Measurements from ENCODE around the gene GH2. TPM values are rescaled to one million over a fixed set of nuclear protein-coding genes. Genes with fewer than 3 reads are reported as not detected.
"Not testable (repeated sequence)": the region's sequence is repeated elsewhere in the genome, so short reads cannot be mapped to it uniquely, and the experiment has no call there.

GH2 gene
- total RNA-seq, 1 donor from 2014 or later: not detected

- H3K27me3 ChIP-seq; H3K36me3 Mint-ChIP-seq; H3F3A ChIP-seq (ENCODE audit: low read depth); H4K20me1 ChIP-seq (ENCODE audit: low read depth); H3K4me1 ChIP-seq; H3K27ac ChIP-seq; H3K4me3 Mint-ChIP-seq; H3K27me3 Mint-ChIP-seq (ENCODE audit: insufficient read depth, low read depth); H3K79me2 ChIP-seq (ENCODE audit: low read depth); H3K36me3 ChIP-seq; H3K9me3 ChIP-seq (ENCODE audit: low read depth); H3K4me3 ChIP-seq; H3K9ac ChIP-seq; H3K27ac Mint-ChIP-seq; H3K9me3 Mint-ChIP-seq; H3K4me1 Mint-ChIP-seq; H3K4me2 ChIP-seq: not testable (repeated sequence)
- DNase-seq (ENCODE audit: low spot score): peak; percentile 58
- H2AFZ ChIP-seq (replicated peaks): peak overlapping the region; percentile 87
- peak; percentile 31 for TF ChIP-seq CTCF (IDR thresholded peaks at IDR 0.05)
Observed at GRCh38 chr17:63881337-63881736, 407 bp downstream of the GH2 start.

- no peak overlapping the region for H3K4me3 Mint-ChIP-seq
- Histone ChIP-seq H3K4me1 (no peaks in the 10 kb centered on the region), H3K36me3 (no peaks in the 10 kb centered on the region), H3K27ac (no peak overlapping the region), H3K27me3 (no peaks in the 10 kb centered on the region), H4K20me1 (ENCODE audit: low read depth) (no peaks in the 10 kb centered on the region), H3K4me3 (no peak overlapping the region), H2AFZ (replicated peaks) (peak overlapping the region; percentile 87), H3K79me2 (ENCODE audit: low read depth) (no peaks in the 10 kb centered on the region), H3F3A (ENCODE audit: low read depth) (peaks cover 4% of the 10 kb centered on the region), H3K4me2 (no peak overlapping the region), H3K9me3 (ENCODE audit: low read depth) (no peaks in the 10 kb centered on the region), H3K9ac (no peak overlapping the region)
- no peaks in the 10 kb centered on the region for H3K36me3 Mint-ChIP-seq
- TF ChIP-seq CTCF (IDR thresholded peaks at IDR 0.05) (no peak), EZH2 (IDR thresholded peaks at IDR 0.05) (no peak), EZH2phosphoT487 (IDR thresholded peaks at IDR 0.05) (no peak)
- no peaks in the 10 kb centered on the region for H3K4me1 Mint-ChIP-seq
- no peak overlapping the region for H3K27ac Mint-ChIP-seq
- DNase-seq (ENCODE audit: low spot score): no peak
- H3K9me3 Mint-ChIP-seq: no peaks in the 10 kb centered on the region
- peaks cover 8% of the 10 kb centered on the region for H3K27me3 Mint-ChIP-seq (ENCODE audit: insufficient read depth, low read depth)
Observed at GRCh38 chr17:63880706-63881105, 1.0 kb downstream of the GH2 start.

- H3K9me3 ChIP-seq (ENCODE audit: low read depth); H3K4me2 ChIP-seq; H3K9me3 Mint-ChIP-seq; H3K27ac Mint-ChIP-seq; H3K36me3 ChIP-seq; H3K4me1 ChIP-seq; H4K20me1 ChIP-seq (ENCODE audit: low read depth); H3K79me2 ChIP-seq (ENCODE audit: low read depth); H3F3A ChIP-seq (ENCODE audit: low read depth); H3K27ac ChIP-seq; H3K27me3 ChIP-seq; H3K4me1 Mint-ChIP-seq; H2AFZ ChIP-seq (replicated peaks); H3K9ac ChIP-seq; H3K4me3 ChIP-seq; DNase-seq (ENCODE audit: low spot score); H3K4me3 Mint-ChIP-seq; H3K36me3 Mint-ChIP-seq: not testable (repeated sequence)
- H3K27me3 Mint-ChIP-seq (ENCODE audit: insufficient read depth, low read depth): peaks cover 11% of the 10 kb centered on the region
Observed at GRCh38 chr17:63878413-63878812, 3.3 kb downstream of the GH2 start.

GRCh38 chr17:63874693-63875092, 7.1 kb downstream of the GH2 start:
- H3K36me3 Mint-ChIP-seq; H3K9ac ChIP-seq; H3K4me2 ChIP-seq; H3K27ac ChIP-seq; H3K9me3 ChIP-seq (ENCODE audit: low read depth); H3K9me3 Mint-ChIP-seq; H3K27me3 Mint-ChIP-seq (ENCODE audit: insufficient read depth, low read depth); DNase-seq (ENCODE audit: low spot score); H2AFZ ChIP-seq (replicated peaks); H3K4me3 ChIP-seq; H3K27ac Mint-ChIP-seq; H3K79me2 ChIP-seq (ENCODE audit: low read depth); H3K36me3 ChIP-seq; H3K27me3 ChIP-seq; H3F3A ChIP-seq (ENCODE audit: low read depth); H3K4me1 ChIP-seq; H4K20me1 ChIP-seq (ENCODE audit: low read depth); H3K4me1 Mint-ChIP-seq: not testable (repeated sequence)
- peak overlapping the region; percentile 24 for H3K4me3 Mint-ChIP-seq

- not testable (repeated sequence) for H3K4me2 ChIP-seq; H3K4me3 ChIP-seq; H3K27ac Mint-ChIP-seq; H3K4me1 Mint-ChIP-seq; H4K20me1 ChIP-seq (ENCODE audit: low read depth); H3K36me3 ChIP-seq; H3K9me3 Mint-ChIP-seq; H3K36me3 Mint-ChIP-seq; DNase-seq (ENCODE audit: low spot score); H3F3A ChIP-seq (ENCODE audit: low read depth); H2AFZ ChIP-seq (replicated peaks); H3K4me3 Mint-ChIP-seq; H3K79me2 ChIP-seq (ENCODE audit: low read depth); H3K27me3 Mint-ChIP-seq (ENCODE audit: insufficient read depth, low read depth); H3K9ac ChIP-seq; H3K9me3 ChIP-seq (ENCODE audit: low read depth); H3K4me1 ChIP-seq; H3K27ac ChIP-seq; H3K27me3 ChIP-seq
Observed at GRCh38 chr17:63874061-63874626, 7.6 kb downstream of the GH2 start.

GRCh38 chr17:63873577-63873976, 8.2 kb downstream of the GH2 start, which contains the start of gene CSH2:
Gene CSH2 (minus strand): TSS chr17:63873677. CDS start chr17:63873614, 63 bp downstream.
- H3K27me3 ChIP-seq; H3K9ac ChIP-seq; H3K4me2 ChIP-seq; H3K9me3 Mint-ChIP-seq; H3K4me3 Mint-ChIP-seq; H3F3A ChIP-seq (ENCODE audit: low read depth); H3K36me3 ChIP-seq; H3K36me3 Mint-ChIP-seq; H3K79me2 ChIP-seq (ENCODE audit: low read depth); H4K20me1 ChIP-seq (ENCODE audit: low read depth); H3K4me3 ChIP-seq; H3K27ac ChIP-seq; H2AFZ ChIP-seq (replicated peaks); H3K9me3 ChIP-seq (ENCODE audit: low read depth); H3K4me1 Mint-ChIP-seq; DNase-seq (ENCODE audit: low spot score); H3K27ac Mint-ChIP-seq; H3K27me3 Mint-ChIP-seq (ENCODE audit: insufficient read depth, low read depth); H3K4me1 ChIP-seq: not testable (repeated sequence)
